ENCODE results near the gene SNRNP25. TPM values are rescaled to one million over a fixed set of nuclear protein-coding genes. Genes with fewer than 3 reads are reported as not detected.

The SNRNP25 gene
- total and polyA plus RNA-seq, 11 donors: 41.6 to 127 (median 56.7) TPM

DNA sequence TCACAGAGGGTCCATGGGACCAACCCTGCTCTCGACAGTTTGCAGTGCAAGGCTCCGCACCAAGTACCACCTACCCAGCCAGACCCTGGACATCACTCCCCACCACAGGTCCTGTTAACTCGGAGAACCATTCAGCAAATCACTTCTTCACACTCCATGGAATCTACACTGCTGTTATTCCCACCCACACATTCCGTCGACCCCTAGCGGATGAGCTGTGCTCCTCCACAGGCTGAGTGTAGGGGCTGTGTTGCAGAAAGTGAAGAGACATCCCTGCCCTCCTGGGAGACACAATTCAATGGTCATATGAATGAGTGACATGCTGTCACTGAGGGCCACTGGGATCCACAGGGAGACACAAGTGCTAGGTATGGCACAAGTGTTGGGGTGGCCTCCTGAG is 51.9 kb downstream of the SNRNP25 start:
- H3K36me3 ChIP-seq: peaks cover 0 to 38% (median 30%) of the 10 kb centered on the region in 9 donors
- DNase-seq (no peak), ATAC-seq (no peak)
- no peaks in the 10 kb centered on the region for H3K9me3 ChIP-seq
- no peaks in the 10 kb centered on the region for H3K27me3 ChIP-seq
- intact Hi-C loops (cut with DNase I): loop anchor here in 7 of 10 donors (5.0 kb wide), 4 partner anchors 72 to 257 kb away; partner anchors contain the start of genes HBQ1 (in 3 of the 7), HBA1 (in 1 of the 7) and LUC7L (in 1 of the 7)
- TF ChIP-seq, protein P1, sequence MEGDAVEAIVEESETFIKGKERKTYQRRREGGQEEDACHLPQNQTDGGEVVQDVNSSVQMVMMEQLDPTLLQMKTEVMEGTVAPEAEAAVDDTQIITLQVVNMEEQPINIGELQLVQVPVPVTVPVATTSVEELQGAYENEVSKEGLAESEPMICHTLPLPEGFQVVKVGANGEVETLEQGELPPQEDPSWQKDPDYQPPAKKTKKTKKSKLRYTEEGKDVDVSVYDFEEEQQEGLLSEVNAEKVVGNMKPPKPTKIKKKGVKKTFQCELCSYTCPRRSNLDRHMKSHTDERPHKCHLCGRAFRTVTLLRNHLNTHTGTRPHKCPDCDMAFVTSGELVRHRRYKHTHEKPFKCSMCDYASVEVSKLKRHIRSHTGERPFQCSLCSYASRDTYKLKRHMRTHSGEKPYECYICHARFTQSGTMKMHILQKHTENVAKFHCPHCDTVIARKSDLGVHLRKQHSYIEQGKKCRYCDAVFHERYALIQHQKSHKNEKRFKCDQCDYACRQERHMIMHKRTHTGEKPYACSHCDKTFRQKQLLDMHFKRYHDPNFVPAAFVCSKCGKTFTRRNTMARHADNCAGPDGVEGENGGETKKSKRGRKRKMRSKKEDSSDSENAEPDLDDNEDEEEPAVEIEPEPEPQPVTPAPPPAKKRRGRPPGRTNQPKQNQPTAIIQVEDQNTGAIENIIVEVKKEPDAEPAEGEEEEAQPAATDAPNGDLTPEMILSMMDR (IDR thresholded peaks at IDR 0.05): no peak
- no peak for TF ChIP-seq POLR2A (IDR thresholded peaks at IDR 0.05)
- WGBS, 4 donors: 87 to 93% (median 91%) methylated on average over 6 of the region's 6 CpGs
- peaks cover 0 to 34% (median 20%) of the 10 kb centered on the region in 12 donors for H3K4me1 ChIP-seq
- no peak overlapping the region for H3K27ac ChIP-seq
- H3K4me3 ChIP-seq: no peak overlapping the region

DNA sequence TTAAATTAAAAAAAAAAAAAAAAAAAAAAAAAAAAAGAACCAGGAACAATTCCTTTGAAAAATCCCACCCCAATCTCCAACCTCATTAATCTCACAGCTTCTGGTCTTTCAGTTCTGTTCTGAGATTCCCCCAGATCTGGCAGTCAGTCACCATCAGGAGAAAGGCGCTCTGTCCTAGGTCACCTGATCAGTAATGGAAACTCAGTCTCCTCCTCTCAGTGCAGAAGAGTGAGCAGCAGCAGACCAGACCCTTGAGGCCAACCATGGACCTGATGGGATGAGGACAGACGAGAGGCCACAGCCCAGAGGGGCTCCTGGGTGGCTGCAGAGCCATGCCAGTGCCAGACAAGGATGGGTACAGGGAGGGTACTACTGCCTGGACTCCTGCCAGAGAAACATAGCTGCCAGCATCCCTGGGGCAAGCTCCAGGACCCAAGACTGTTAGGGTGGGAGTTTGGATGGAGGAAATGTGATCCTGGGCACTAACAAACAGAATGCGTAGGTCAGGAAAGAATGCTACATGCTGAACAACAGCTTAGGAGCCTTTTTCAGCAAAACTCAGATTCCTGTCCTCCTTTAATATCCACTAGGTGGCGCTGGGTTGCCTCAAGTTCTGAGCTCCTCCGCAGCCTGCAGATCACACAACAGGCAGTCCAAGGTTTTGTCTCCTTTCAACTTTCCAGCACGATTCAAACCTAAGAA is 53.1 kb downstream of the SNRNP25 start:
- Histone ChIP-seq H3K36me3 (peaks cover 0 to 51% (median 41%) of the 10 kb centered on the region in 9 donors), H3K27ac (no peak overlapping the region), H3K4me1 (peaks cover 0 to 23% (median 11%) of the 10 kb centered on the region in 12 donors), H3K4me3 (no peak overlapping the region), H3K27me3 (no peaks in the 10 kb centered on the region), H3K9me3 (no peaks in the 10 kb centered on the region)
- intact Hi-C loops (cut with DNase I): loop anchor here in 7 of 10 donors (1.0 to 5.0 kb wide), 6 partner anchors 71 to 256 kb away; partner anchors contain the start of genes HBQ1 (in 3 of the 7), HBA1 (in 1 of the 7) and LUC7L (in 1 of the 7)
- 26 to 34% (median 28%) methylated on average over 6 of the region's 6 CpGs for WGBS, 4 donors
- TF ChIP-seq, protein P1 (IDR thresholded peaks at IDR 0.05): peak; percentile 69 to 89 (median 80)
- TF ChIP-seq POLR2A (IDR thresholded peaks at IDR 0.05): no peak
- peak in 3 of 4 donors; percentile 36 to 48 (median 39) for ATAC-seq
- peak in 3 of 5 donors; percentile 58 to 69 (median 59) for DNase-seq

Small RNA genes lying within 50 kb of the gene (microRNA-seq; reads per million reads assigned to microRNA genes)
- 0 reads per million in 4 donors for gene MIR6859-4

Other genes starting within 250 kb of the SNRNP25 start
- 10 to 100 TPM in 7 of 9 donors, 1 to 10 TPM in 2; 4.1 to 14.4 (median 11.5) TPM for gene POLR3K, start 220 bp upstream of the SNRNP25 start, total RNA-seq
- 10 to 100 TPM; 10.9 to 20.3 TPM for gene POLR3K, start 220 bp upstream of the SNRNP25 start, polyA plus RNA-seq
- gene RHBDF1, start 18.8 kb downstream of the SNRNP25 start, total RNA-seq: 10 to 100 TPM; 17.4 to 30.6 (median 22.7) TPM
- 10 to 100 TPM; 23.9 to 45.8 TPM for gene RHBDF1, start 18.8 kb downstream of the SNRNP25 start, polyA plus RNA-seq
- 10 to 100 TPM; 30.5 to 89.7 (median 38.6) TPM for gene MPG, start 24.4 kb downstream of the SNRNP25 start, total RNA-seq
- 10 to 100 TPM; 63.5 to 77.3 TPM for gene MPG, start 24.4 kb downstream of the SNRNP25 start, polyA plus RNA-seq
- 10 to 100 TPM; 12.9 to 29.4 (median 23.9) TPM for gene NPRL3, start 84.8 kb downstream of the SNRNP25 start, total RNA-seq
- gene NPRL3, start 84.8 kb downstream of the SNRNP25 start, polyA plus RNA-seq: 10 to 100 TPM; 15.5 to 25.6 TPM
- not detected for gene HBZ, start 98.8 kb downstream of the SNRNP25 start, total RNA-seq
- gene HBZ, start 98.8 kb downstream of the SNRNP25 start, polyA plus RNA-seq: not detected
- under 1 TPM in 4 of 9 donors, not detected in 5; 0.54 to 0.62 (median 0.58) TPM for gene HBM, start 112.2 kb downstream of the SNRNP25 start, total RNA-seq
- gene HBM, start 112.2 kb downstream of the SNRNP25 start, polyA plus RNA-seq: not detected
- 1,000 to 10,000 TPM in 2 of 9 donors, 100 to 1,000 TPM in 4, 10 to 100 TPM in 3; 47.9 to 2,038 (median 162) TPM for gene HBA2, start 119.0 kb downstream of the SNRNP25 start, total RNA-seq
- 10 to 100 TPM in 1 of 2 donors, 1 to 10 TPM in 1; 3.6 to 90.1 TPM for gene HBA2, start 119.0 kb downstream of the SNRNP25 start, polyA plus RNA-seq
- gene HBA1, start 122.9 kb downstream of the SNRNP25 start, total RNA-seq: 1,000 to 10,000 TPM in 1 of 9 donors, 100 to 1,000 TPM in 7, 10 to 100 TPM in 1; 74.1 to 1,031 (median 259) TPM
- 10 to 100 TPM in 1 of 2 donors, 1 to 10 TPM in 1; 1.8 to 32.6 TPM for gene HBA1, start 122.9 kb downstream of the SNRNP25 start, polyA plus RNA-seq
- not detected for gene HBQ1, start 126.6 kb downstream of the SNRNP25 start, total RNA-seq
- not detected for gene HBQ1, start 126.6 kb downstream of the SNRNP25 start, polyA plus RNA-seq
- gene LUC7L, start 175.6 kb downstream of the SNRNP25 start, total RNA-seq: 10 to 100 TPM; 12.5 to 26.8 (median 19.4) TPM
- 10 to 100 TPM; 17.7 to 47.5 TPM for gene LUC7L, start 175.6 kb downstream of the SNRNP25 start, polyA plus RNA-seq
- gene FAM234A, start 181.0 kb downstream of the SNRNP25 start, total RNA-seq: 100 to 1,000 TPM; 132 to 201 (median 148) TPM
- 100 to 1,000 TPM; 110 to 124 TPM for gene FAM234A, start 181.0 kb downstream of the SNRNP25 start, polyA plus RNA-seq
- gene RGS11, start 222.1 kb downstream of the SNRNP25 start, total RNA-seq: 10 to 100 TPM in 5 of 9 donors, 1 to 10 TPM in 4; 4.9 to 19.5 (median 11.8) TPM
- 10 to 100 TPM in 1 of 2 donors, 1 to 10 TPM in 1; 1.1 to 12.1 TPM for gene RGS11, start 222.1 kb downstream of the SNRNP25 start, polyA plus RNA-seq
- 10 to 100 TPM in 3 of 9 donors, 1 to 10 TPM in 6; 5.5 to 19.2 (median 8.2) TPM for gene ARHGDIG, start 226.8 kb downstream of the SNRNP25 start, total RNA-seq
- gene ARHGDIG, start 226.8 kb downstream of the SNRNP25 start, polyA plus RNA-seq: 10 to 100 TPM in 1 of 2 donors, under 1 TPM in 1; 0.26 to 11.4 TPM
- gene PDIA2, start 229.3 kb downstream of the SNRNP25 start, total RNA-seq: 1 to 10 TPM in 8 of 9 donors, under 1 TPM in 1; 0.98 to 9.3 (median 5.1) TPM
- gene PDIA2, start 229.3 kb downstream of the SNRNP25 start, polyA plus RNA-seq: 1 to 10 TPM in 1 of 2 donors, under 1 TPM in 1; 0.17 to 1.7 TPM